Naive thymus-derived CD4-positive, alpha-beta T cell (primary cell): ENCODE data around the gene AUH. TPM values are rescaled to one million over a fixed set of nuclear protein-coding genes. Genes with fewer than 3 reads are reported as not detected.

ENCODE experiments used
- ATAC-seq: fragments of 150-1000 bp; cut with Tn5 transposase; 2 replicates; pipeline ENCODE4 v1.10.0; 2021; ENCODE audit warnings: mild to moderate bottlenecking, moderate library complexity
- CTCF ChIA-PET: fragments of 350-600 bp; sonication (Branson Sonifier 250); formaldehyde crosslinking; loops from one replicate; lab custom pipeline; 2021; ENCODE audit warnings: antibody characterized with exemption; lab: Charles Lee
- POLR2A ChIA-PET: fragments of 350-600 bp; sonication (Branson Sonifier 250); formaldehyde crosslinking; loops from one replicate; lab custom pipeline; 2021; ENCODE audit warnings: antibody characterized with exemption, inconsistent platforms; lab: Charles Lee
- DNase-seq, 9 donors: peaks; one replicate each; pipeline versions ENCODE4 v3.0.0 to v3.0.0-alpha.2; 2020 to 2022; ENCODE audit warnings: mixed read lengths in 1 of 9
- H3K27ac ChIP-seq: one replicate; pipeline ENCODE4 v1.7.0; 2013; ENCODE audit warnings: mild to moderate bottlenecking, low read depth, low read length, moderate library complexity
- H3K27me3 ChIP-seq, 2 donors: one replicate each; pipeline ENCODE4 v1.7.0; 2013; ENCODE audit warnings: low read length in 2 of 2, mild to moderate bottlenecking in 2 of 2, moderate library complexity in 2 of 2; ENCODE audit not compliant: control insufficient read depth in 2 of 2, insufficient read depth in 2 of 2
- H3K36me3 ChIP-seq, 3 experiments: 1 replicate in 2 of 3; 2 replicates in 1 of 3; pipeline ENCODE4 v1.7.0; 2013; ENCODE audit warnings: low read length in 3 of 3, mild to moderate bottlenecking in 3 of 3, moderate library complexity in 1 of 3; ENCODE audit not compliant: insufficient read depth in 3 of 3, control insufficient read depth in 2 of 3
- H3K4me1 ChIP-seq, 2 donors: one replicate each; pipeline ENCODE4 v1.7.0; 2013; ENCODE audit warnings: low read length in 2 of 2, mild to moderate bottlenecking in 2 of 2, moderate library complexity in 1 of 2; ENCODE audit not compliant: control insufficient read depth in 2 of 2, insufficient read depth in 2 of 2
- H3K4me3 ChIP-seq: 2 replicates; pipeline ENCODE4 v1.7.0; 2013; ENCODE audit warnings: mild to moderate bottlenecking, low read length
- H3K9me3 ChIP-seq, 3 experiments: 1 replicate in 2 of 3; 2 replicates in 1 of 3; pipeline ENCODE4 v1.7.0; 2013; ENCODE audit warnings: low read length in 3 of 3; ENCODE audit not compliant: control insufficient read depth in 2 of 3
- H3K27ac Mint-ChIP-seq, 9 donors: one replicate each; pipeline ENCODE4 v1.8.0; 2020 to 2022; ENCODE audit warnings: mixed read lengths in 9 of 9, mild to moderate bottlenecking in 8 of 9, moderate library complexity in 5 of 9, inconsistent platforms in 2 of 9
- H3K27me3 Mint-ChIP-seq, 5 donors: one replicate each; pipeline ENCODE4 v1.8.0; 2021 to 2022; ENCODE audit warnings: mixed read lengths in 5 of 5, mild to moderate bottlenecking in 1 of 5
- H3K36me3 Mint-ChIP-seq, 5 donors: one replicate each; pipeline ENCODE4 v1.8.0; 2020 to 2022; ENCODE audit warnings: mixed read lengths in 5 of 5, mild to moderate bottlenecking in 3 of 5, inconsistent platforms in 1 of 5
- H3K4me1 Mint-ChIP-seq, 7 donors: one replicate each; pipeline ENCODE4 v1.8.0; 2020 to 2022; ENCODE audit warnings: mixed read lengths in 7 of 7, mild to moderate bottlenecking in 3 of 7, inconsistent platforms in 1 of 7
- H3K4me3 Mint-ChIP-seq, 10 donors: one replicate each; pipeline ENCODE4 v1.8.0; 2020 to 2022; ENCODE audit warnings: mild to moderate bottlenecking in 10 of 10, mixed read lengths in 10 of 10, moderate library complexity in 6 of 10, inconsistent platforms in 2 of 10
- H3K9me3 Mint-ChIP-seq, 11 donors: one replicate each; pipeline ENCODE4 v1.8.0; 2020 to 2022; ENCODE audit warnings: mixed read lengths in 11 of 11, mild to moderate bottlenecking in 4 of 11, inconsistent platforms in 1 of 11, moderate library complexity in 1 of 11
- intact Hi-C, 2 donors: fragments of 100-400 bp; cut with micrococcal nuclease; formaldehyde crosslinking; loops; one replicate each; pipeline ENCODE4 v1.15.1; 2023
- polyA plus RNA-seq, 2 donors: library from polyadenylated mRNA; unstranded; fragments of 300-500 nt; fragmentation: Illumina TruSeq; gene quantifications; one replicate each; pipeline ENCODE4 v1.2.3, GENCODE V29; 2021
- total RNA-seq, 6 experiments: library from RNA in 5 of 6; stranded (reverse) in 5 of 6; gene quantifications; 1 replicate in 5 of 6; 2 replicates in 1 of 6; pipeline ENCODE4 v1.2.3 and lab custom pipeline; 2021 to 2026

AUH gene
- total RNA-seq (10 to 100 TPM; 17.2 to 30.1 (median 25.9) TPM), polyA plus RNA-seq (10 to 100 TPM; 11.6 to 12.1 TPM), total RNA-seq (lab: John Stamatoyannopoulos, UW) (19.2 reads per million, percentile 49 among the genes with 10 or more reads in this experiment)

- Mint-ChIP-seq H3K4me3 (peak within 1 kb of the TSS; percentile 89 to 99 (median 98)), H3K9me3 (peaks cover 0 to 4% (median 0%) of the 10 kb centered on the region in 11 donors), H3K36me3 (peaks cover 0 to 17% (median 6%) of the 10 kb centered on the region in 5 donors), H3K27me3 (no peaks in the 10 kb centered on the region), H3K27ac (peak within 1 kb of the TSS; percentile 93 to 98 (median 96)), H3K4me1 (peaks cover 38 to 59% (median 54%) of the 10 kb centered on the region in 7 donors)
- Histone ChIP-seq H3K4me3 (peak within 1 kb of the TSS; percentile 82), H3K27ac (peak within 1 kb of the TSS; percentile 82), H3K9me3 (no peaks in the 10 kb centered on the region), H3K36me3 (peaks cover 0 to 9% (median 0%) of the 10 kb centered on the region in 3 experiments), H3K27me3 (no peaks in the 10 kb centered on the region), H3K4me1 (peaks cover 9 to 18% of the 10 kb centered on the region in 2 donors)
- ChIA-PET CTCF (interaction anchor here (0.5 to 1.2 kb wide), 3 partner anchors 24 to 65 kb away, joined by 3 to 4 read pairs (median 3); no protein-coding TSS in a partner anchor), POLR2A (interaction anchor here (0.6 to 1.4 kb wide), 7 partner anchors 15 to 168 kb away, joined by 3 to 5 read pairs (median 3); no protein-coding TSS in a partner anchor)
- DNase-seq = peak; percentile 77 to 94 (median 87)
- intact Hi-C loops = loop anchor here (1.0 to 10.0 kb wide), 10 partner anchors 33 to 1897 kb away; partner anchors contain the start of gene NFIL3 (in 2 of the 2)
- ATAC-seq = peak; percentile 98
Observed at GRCh38 chr9:91361291-91362050, at the start of gene AUH. Gene AUH (minus strand): TSS chr9:91361918. CDS start chr9:91361889, 29 bp downstream.

GRCh38 chr9:91411096-91411771 is 49.5 kb upstream of the AUH start:
- Mint-ChIP-seq H3K4me1 (peaks cover 0 to 64% (median 2%) of the 10 kb centered on the region in 7 donors), H3K27ac (peak overlapping the region in 1 of 9 donors; percentile 15), H3K4me3 (peak overlapping the region in 1 of 10 donors; percentile 38), H3K9me3 (no peaks in the 10 kb centered on the region), H3K36me3 (peaks cover 7 to 56% (median 16%) of the 10 kb centered on the region in 5 donors), H3K27me3 (peaks cover 0 to 1% (median under 1%) of the 10 kb centered on the region in 5 donors)
- Histone ChIP-seq H3K27me3 (no peaks in the 10 kb centered on the region), H3K27ac (no peak overlapping the region), H3K36me3 (no peaks in the 10 kb centered on the region), H3K9me3 (no peaks in the 10 kb centered on the region), H3K4me3 (no peak overlapping the region), H3K4me1 (no peaks in the 10 kb centered on the region)
- no peak for DNase-seq
- POLR2A ChIA-PET = no interaction called here
- intact Hi-C loops = no loop called here
- CTCF ChIA-PET = no interaction called here
- peak; percentile 76 for ATAC-seq

GRCh38 chr9:91410161-91410560 is 48.4 kb upstream of the AUH start:
- CTCF ChIA-PET = no interaction called here
- intact Hi-C loops = no loop called here
- no peak for ATAC-seq

GRCh38 chr9:91408475-91408874 is 46.8 kb upstream of the AUH start:
- no peaks in the 10 kb centered on the region for H3K27me3 Mint-ChIP-seq
- H3K4me3 ChIP-seq = no peak overlapping the region
- no peaks in the 10 kb centered on the region for H3K27me3 ChIP-seq
- H3K27ac ChIP-seq = no peak overlapping the region
- no peak overlapping the region for H3K27ac Mint-ChIP-seq
- H3K36me3 ChIP-seq = no peaks in the 10 kb centered on the region
- peaks cover 0 to 55% (median 4%) of the 10 kb centered on the region in 7 donors for H3K4me1 Mint-ChIP-seq
- intact Hi-C loops = no loop called here
- POLR2A ChIA-PET = no interaction called here
- ATAC-seq (no peak), DNase-seq (no peak)
- no peaks in the 10 kb centered on the region for H3K9me3 Mint-ChIP-seq
- H3K4me3 Mint-ChIP-seq = no peak overlapping the region
- H3K9me3 ChIP-seq = no peaks in the 10 kb centered on the region
- H3K36me3 Mint-ChIP-seq = peaks cover 7 to 48% (median 16%) of the 10 kb centered on the region in 5 donors
- no peaks in the 10 kb centered on the region for H3K4me1 ChIP-seq
- CTCF ChIA-PET = no interaction called here

More at GRCh38 chr9:91410161-91410560, 48.4 kb upstream of the AUH start:
- Histone ChIP-seq H3K27ac (no peak overlapping the region), H3K36me3 (no peaks in the 10 kb centered on the region), H3K27me3 (no peaks in the 10 kb centered on the region), H3K9me3 (no peaks in the 10 kb centered on the region), H3K4me1 (no peaks in the 10 kb centered on the region), H3K4me3 (no peak overlapping the region)
- H3K36me3 Mint-ChIP-seq = peaks cover 7 to 54% (median 16%) of the 10 kb centered on the region in 5 donors
- DNase-seq = no peak
- H3K9me3 Mint-ChIP-seq = no peaks in the 10 kb centered on the region
- H3K27me3 Mint-ChIP-seq = no peaks in the 10 kb centered on the region
- no peak overlapping the region for H3K4me3 Mint-ChIP-seq
- H3K27ac Mint-ChIP-seq = no peak overlapping the region
- POLR2A ChIA-PET = no interaction called here
- H3K4me1 Mint-ChIP-seq = peaks cover 0 to 58% (median 0%) of the 10 kb centered on the region in 7 donors

GRCh38 chr9:91407580-91408318 is 46.0 kb upstream of the AUH start:
- Histone ChIP-seq H3K4me3 (no peak overlapping the region), H3K9me3 (no peaks in the 10 kb centered on the region), H3K27ac (no peak overlapping the region), H3K27me3 (no peaks in the 10 kb centered on the region), H3K4me1 (no peaks in the 10 kb centered on the region), H3K36me3 (no peaks in the 10 kb centered on the region)
- Mint-ChIP-seq H3K36me3 (peaks cover 7 to 44% (median 16%) of the 10 kb centered on the region in 5 donors), H3K4me1 (peaks cover 0 to 56% (median 4%) of the 10 kb centered on the region in 7 donors), H3K4me3 (no peak overlapping the region), H3K27ac (no peak overlapping the region), H3K9me3 (no peaks in the 10 kb centered on the region), H3K27me3 (peaks cover 0 to 2% (median 0%) of the 10 kb centered on the region in 5 donors)
- ATAC-seq (peak; percentile 37), DNase-seq (no peak)
- intact Hi-C loops = no loop called here
- POLR2A ChIA-PET = no interaction called here
- CTCF ChIA-PET = no interaction called here
